ENCODE data around the gene ABHD17A. TPM values are rescaled to one million over a fixed set of nuclear protein-coding genes. Genes with fewer than 3 reads are reported as not detected.

Gene ABHD17A
- total RNA-seq, 1 donor from 2014 or later = 62.0 TPM

GRCh38 chr19:1840541-1841115 lies 44.7 kb downstream of the ABHD17A start:
- no peak overlapping the region for H3K4me3 Mint-ChIP-seq
- H3K9me3 Mint-ChIP-seq = no peaks in the 10 kb centered on the region
- H3K36me3 Mint-ChIP-seq = no peaks in the 10 kb centered on the region
- H3K4me1 Mint-ChIP-seq = no peaks in the 10 kb centered on the region
- no peak for TF ChIP-seq CTCF (IDR thresholded peaks at IDR 0.05; ENCODE audit: unreplicated experiment)
- H3K27me3 Mint-ChIP-seq (ENCODE audit: low read depth) = no peaks in the 10 kb centered on the region
- H3K27ac Mint-ChIP-seq = no peak overlapping the region
- DNase-seq (ENCODE audit: low spot score in 2 of 2, unreplicated experiment in 2 of 2) = no peak

- H3K27ac Mint-ChIP-seq = no peak overlapping the region
- no peak for DNase-seq (ENCODE audit: low spot score in 2 of 2, unreplicated experiment in 2 of 2)
- no peak overlapping the region for H3K4me3 Mint-ChIP-seq
- TF ChIP-seq CTCF (IDR thresholded peaks at IDR 0.05; ENCODE audit: unreplicated experiment) = no peak
- no peaks in the 10 kb centered on the region for H3K27me3 Mint-ChIP-seq (ENCODE audit: low read depth)
- H3K4me1 Mint-ChIP-seq = no peaks in the 10 kb centered on the region
- H3K9me3 Mint-ChIP-seq = no peaks in the 10 kb centered on the region
- H3K36me3 Mint-ChIP-seq = no peaks in the 10 kb centered on the region
Measured at GRCh38 chr19:1839658-1840540, 45.4 kb downstream of the ABHD17A start.

- H3K27me3 Mint-ChIP-seq (ENCODE audit: low read depth) = no peaks in the 10 kb centered on the region
- peak in 1 of 2 experiments; percentile 80 for DNase-seq (ENCODE audit: low spot score in 2 of 2, unreplicated experiment in 2 of 2)
- H3K9me3 Mint-ChIP-seq = no peaks in the 10 kb centered on the region
- no peak overlapping the region for H3K4me3 Mint-ChIP-seq
- no peak overlapping the region for H3K27ac Mint-ChIP-seq
- TF ChIP-seq CTCF (IDR thresholded peaks at IDR 0.05; ENCODE audit: unreplicated experiment) = peak; percentile 94
- no peaks in the 10 kb centered on the region for H3K36me3 Mint-ChIP-seq
- H3K4me1 Mint-ChIP-seq = no peaks in the 10 kb centered on the region
Measured at GRCh38 chr19:1837625-1838105, 47.6 kb downstream of the ABHD17A start.

GRCh38 chr19:1837222-1837565 lies 48.1 kb downstream of the ABHD17A start:
- no peak overlapping the region for H3K27ac Mint-ChIP-seq
- TF ChIP-seq CTCF (IDR thresholded peaks at IDR 0.05; ENCODE audit: unreplicated experiment) = no peak
- H3K4me1 Mint-ChIP-seq = no peaks in the 10 kb centered on the region
- H3K4me3 Mint-ChIP-seq = no peak overlapping the region
- DNase-seq (ENCODE audit: low spot score in 2 of 2, unreplicated experiment in 2 of 2) = no peak
- no peaks in the 10 kb centered on the region for H3K27me3 Mint-ChIP-seq (ENCODE audit: low read depth)
- H3K9me3 Mint-ChIP-seq = no peaks in the 10 kb centered on the region
- no peaks in the 10 kb centered on the region for H3K36me3 Mint-ChIP-seq

GRCh38 chr19:1836458-1837221 lies 48.7 kb downstream of the ABHD17A start:
- Mint-ChIP-seq H3K4me3 (no peak overlapping the region), H3K27me3 (ENCODE audit: low read depth) (no peaks in the 10 kb centered on the region), H3K9me3 (no peaks in the 10 kb centered on the region), H3K36me3 (no peaks in the 10 kb centered on the region), H3K4me1 (no peaks in the 10 kb centered on the region), H3K27ac (no peak overlapping the region)
- no peak for DNase-seq (ENCODE audit: low spot score in 2 of 2, unreplicated experiment in 2 of 2)
- TF ChIP-seq CTCF (IDR thresholded peaks at IDR 0.05; ENCODE audit: unreplicated experiment) = no peak

All from mesothelial cell of epicardium (in vitro differentiated cells).